ENCODE data around the gene ENTPD6.
"Not testable (repeated sequence)": the region's sequence is repeated elsewhere in the genome, so short reads cannot be mapped to it uniquely, and the experiment has no call there.

The ENTPD6 gene

DNA sequence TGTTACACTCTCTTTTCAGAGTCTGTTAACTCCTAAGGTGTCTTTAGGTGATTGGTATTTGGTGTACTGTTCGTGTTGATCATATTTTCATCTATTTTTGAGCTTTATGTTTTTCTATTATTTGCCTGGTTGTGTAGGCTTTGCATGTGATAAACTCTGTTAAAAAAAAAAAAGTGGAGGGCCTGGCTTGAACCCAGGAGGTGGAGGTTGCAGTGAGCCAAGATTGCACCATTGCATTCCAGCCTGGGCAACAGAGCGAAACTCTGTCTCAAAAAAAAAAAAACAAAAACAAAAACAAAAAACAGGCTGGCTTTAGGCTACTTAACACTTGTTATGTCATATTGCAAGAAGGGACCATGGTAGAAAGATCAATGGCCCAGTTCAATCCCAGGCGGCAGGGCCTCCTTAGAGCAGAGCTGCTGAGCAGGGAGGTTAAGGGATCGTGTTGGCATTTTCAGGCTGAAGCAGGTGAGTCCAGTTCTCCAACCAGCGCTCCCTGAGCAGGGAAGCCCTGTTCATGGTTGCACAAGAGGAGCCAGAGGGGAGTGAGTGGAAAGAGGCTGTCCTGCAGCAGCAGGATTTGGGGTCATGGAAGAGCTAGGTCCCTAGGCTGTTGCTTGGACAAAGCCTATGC lies 60.8 kb downstream of the ENTPD6 start:
- DNase-seq (ENCODE audit: low read depth in 3 of 3) = no peak

GRCh38 chr20:25257130-25257529 lies 61.6 kb downstream of the ENTPD6 start:
- no peak for DNase-seq (ENCODE audit: low read depth in 3 of 3)

DNA sequence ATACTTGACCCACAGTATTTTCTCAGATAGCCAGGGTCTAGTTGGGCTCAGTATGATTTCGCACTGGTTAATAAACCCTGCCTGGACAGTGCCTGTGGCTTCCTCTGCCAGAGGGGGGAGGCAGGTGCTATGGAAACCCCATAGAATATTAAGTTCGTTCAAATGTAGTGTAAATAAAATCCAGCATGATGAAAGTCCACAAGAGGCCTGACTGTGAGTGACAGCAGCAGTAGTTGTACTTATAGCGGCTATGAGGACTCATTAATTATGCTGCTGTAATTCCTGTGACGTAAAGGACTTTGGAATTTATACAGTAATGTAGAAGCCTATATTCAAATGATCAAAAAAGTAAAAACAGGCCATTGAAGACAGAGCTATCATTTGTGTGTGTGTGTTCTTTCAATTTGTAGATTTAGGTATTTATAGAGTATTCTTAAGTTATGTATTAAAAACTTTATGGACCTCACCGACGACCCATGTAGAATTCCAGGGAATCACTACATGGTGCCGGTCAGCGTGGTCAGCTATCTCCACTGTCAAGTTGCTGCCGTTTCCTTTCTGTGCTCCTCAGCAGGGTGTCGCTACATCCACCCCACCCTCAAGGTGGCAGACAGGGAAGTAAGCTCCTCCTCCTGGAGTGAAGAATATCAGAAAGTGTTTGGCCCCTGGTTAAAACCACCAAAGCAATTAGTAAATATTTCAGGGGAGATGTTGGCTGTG lies 62.4 kb downstream of the ENTPD6 start:
- no peak for DNase-seq (ENCODE audit: low read depth in 3 of 3)

DNA sequence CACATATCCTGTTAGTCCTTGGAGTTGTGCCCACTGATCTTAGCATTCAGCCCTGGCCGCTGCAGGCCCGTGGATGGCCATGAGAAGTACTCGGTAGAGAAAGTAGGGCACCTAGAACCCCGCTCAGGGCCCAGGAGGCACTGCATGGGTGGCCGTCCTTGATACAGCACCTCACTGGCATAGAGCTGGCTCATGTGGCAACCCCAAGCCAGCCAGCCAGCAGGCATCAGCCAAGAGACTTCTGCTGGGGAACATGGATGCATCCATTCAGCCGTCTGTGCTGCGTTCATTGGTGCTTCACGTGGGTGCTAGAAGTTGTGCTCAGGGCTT lies 62.9 kb downstream of the ENTPD6 start:
- DNase-seq (ENCODE audit: low read depth in 3 of 3) = no peak

DNA sequence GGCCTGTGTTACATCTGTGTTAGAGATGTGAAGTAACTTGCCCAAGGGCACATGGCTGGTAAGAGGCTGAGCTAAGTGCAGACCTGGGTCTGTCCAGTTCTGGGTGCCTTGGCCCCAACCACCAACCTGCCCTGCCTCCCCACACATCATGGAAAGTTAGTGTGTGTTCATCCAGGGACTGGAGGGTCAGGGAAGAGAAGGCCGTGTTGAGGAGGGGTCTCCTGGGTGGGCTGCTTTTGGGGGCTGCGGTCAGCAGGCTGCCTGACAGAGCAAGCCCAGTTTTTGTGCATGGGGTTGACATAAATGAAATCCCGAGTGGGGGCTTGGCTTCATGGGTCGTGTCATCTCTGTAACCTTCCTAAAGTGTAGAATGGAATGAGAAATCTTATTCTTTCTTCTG lies 63.3 kb downstream of the ENTPD6 start:
- DNase-seq (ENCODE audit: low read depth in 3 of 3) = no peak

GRCh38 chr20:25259358-25259757 lies 63.8 kb downstream of the ENTPD6 start:
- no peak for DNase-seq (ENCODE audit: low read depth in 3 of 3)

- no peak for DNase-seq (ENCODE audit: low read depth in 3 of 3)
Observed at GRCh38 chr20:25259788-25260254, 64.3 kb downstream of the ENTPD6 start.

DNA sequence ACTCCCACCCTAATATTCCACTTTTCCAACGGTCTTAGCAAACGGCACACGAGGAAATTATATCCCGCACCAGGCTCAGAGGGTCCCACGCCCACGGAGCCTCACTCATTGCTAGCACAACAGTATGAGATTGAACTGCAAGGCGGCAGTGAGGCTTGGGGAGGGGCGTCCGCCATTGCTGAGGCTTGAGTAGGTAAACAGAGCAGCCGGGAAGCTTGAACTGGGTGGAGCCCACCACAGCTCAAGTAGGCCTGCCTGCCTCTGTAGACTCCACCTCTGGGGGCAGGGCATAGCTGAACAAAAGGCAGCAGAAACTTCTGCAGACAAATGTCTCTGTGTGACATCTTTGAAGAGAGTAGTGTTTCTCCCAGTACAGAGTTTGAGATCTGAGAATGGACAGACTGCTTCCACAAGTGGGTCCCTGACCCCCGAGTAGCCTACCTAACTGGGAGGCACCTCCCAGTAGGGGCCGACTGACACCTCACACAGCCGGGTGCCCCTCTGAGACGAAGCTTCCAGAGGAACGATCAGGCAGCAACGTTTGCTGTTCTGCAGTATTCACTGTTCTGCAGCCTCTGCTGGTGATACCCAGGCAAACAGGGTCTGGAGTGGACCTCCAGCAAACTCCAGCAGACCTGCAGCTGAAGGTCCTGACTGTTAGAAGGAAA lies 65.4 kb downstream of the ENTPD6 start:
- not testable (repeated sequence) for DNase-seq (ENCODE audit: low read depth in 3 of 3)

GRCh38 chr20:25269057-25269832 lies 73.7 kb downstream of the ENTPD6 start:
- no peak for DNase-seq (ENCODE audit: low read depth in 3 of 3)

DNA sequence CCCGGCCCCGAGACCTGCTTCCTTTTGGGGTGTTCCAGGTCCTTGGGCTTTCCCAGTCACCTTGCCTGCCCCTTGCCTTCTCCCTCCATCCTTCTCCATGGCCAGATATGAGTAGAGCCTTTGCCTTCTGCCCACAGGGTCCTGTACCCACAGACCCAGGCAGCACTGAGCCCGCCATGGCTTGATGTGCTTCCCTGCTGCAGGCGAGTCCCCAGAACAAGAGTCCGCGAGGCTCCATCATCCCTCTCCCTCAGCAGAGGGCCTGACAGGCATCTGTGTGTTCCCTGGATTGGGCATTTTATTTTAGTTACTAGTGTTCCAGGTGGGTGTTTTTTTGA lies 74.3 kb downstream of the ENTPD6 start:
- no peak for DNase-seq (ENCODE audit: low read depth in 3 of 3)

DNA sequence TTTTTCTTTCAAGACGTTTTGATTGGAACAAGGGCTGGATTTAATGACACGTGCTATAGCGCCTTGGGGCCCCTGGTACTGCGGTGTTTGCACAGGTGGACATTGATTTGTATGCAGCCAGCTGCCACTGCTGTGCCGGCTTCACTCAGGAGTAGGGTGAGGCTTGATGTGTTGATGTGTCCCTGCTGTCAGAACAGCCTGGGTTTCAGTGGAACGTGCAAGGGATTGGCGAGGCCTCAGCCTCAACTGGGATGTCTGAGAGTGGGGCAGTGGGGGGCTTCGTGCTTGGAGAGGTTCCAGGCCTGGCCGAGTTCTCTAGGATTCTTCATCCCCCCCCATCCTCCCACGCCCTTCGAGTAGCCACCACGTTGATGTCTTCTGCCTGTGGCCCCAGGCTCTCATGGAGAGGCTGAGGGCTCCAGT lies 75.3 kb downstream of the ENTPD6 start:
- no peak for DNase-seq (ENCODE audit: low read depth in 3 of 3)

GRCh38 chr20:25271486-25272222 lies 76.1 kb downstream of the ENTPD6 start:
- DNase-seq (ENCODE audit: low read depth in 3 of 3) = no peak

GRCh38 chr20:25272223-25273000 lies 76.9 kb downstream of the ENTPD6 start:
- no peak for DNase-seq (ENCODE audit: low read depth in 3 of 3)

DNA sequence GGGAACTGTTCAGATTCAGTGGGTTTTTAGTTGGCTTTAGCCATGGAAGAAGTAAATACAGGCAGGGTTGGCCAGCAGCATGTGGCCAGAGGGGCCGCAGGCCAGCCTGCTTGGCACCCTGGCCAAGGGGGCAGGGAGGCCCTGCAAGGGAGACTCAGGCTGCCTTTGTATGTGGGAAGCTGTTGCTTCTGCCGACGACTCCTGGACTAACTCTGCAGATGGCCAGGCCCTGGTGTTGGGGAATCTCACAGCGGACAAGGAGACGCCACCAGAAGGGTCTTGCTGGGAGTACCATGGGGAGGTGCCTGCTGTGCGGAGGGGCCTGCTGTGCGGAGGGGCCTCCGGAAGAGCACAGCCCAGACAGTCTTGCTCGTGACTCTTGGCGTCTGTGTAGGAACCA lies 77.5 kb downstream of the ENTPD6 start:
- DNase-seq (ENCODE audit: low read depth in 3 of 3) = no peak

DNA sequence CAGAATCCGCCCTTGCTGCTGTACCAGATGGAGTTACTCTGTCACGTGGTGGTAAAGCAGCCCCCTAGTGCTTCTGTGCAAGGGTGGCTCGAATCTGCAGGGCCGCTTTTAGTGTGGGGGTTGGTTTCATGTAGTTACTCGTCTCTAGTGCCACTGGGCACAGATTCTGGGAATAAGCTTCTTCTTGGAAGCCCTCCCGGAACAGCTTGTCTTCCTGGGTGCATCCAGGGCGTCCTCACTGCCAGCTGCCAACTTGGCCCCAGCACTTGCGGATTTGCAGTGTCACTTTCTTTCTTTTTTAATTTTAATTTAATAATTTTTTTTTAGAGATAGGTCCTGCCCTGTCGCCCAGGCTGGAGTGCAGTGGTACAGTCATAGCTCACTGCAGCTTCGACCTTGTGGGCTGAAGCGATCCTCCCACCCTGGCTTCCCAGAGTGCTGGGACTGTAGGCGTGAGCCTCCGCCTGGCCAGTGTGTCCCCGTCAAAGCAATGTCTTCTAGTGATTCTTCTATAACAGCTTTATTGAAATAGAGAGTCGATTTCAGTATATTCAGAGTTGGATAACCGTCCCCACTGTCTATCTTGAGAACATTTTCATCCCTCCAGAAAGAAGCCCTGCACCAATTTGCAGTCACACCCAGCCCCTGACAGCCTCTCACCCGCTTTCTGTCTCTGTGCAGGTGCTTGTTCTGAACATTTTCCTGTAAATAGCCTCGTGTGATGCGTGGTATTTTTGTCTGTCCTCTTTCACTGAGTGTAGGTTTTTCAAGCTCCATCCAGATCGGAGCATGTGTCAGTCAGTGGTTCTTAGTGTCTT lies 78.2 kb downstream of the ENTPD6 start:
- no peak for DNase-seq (ENCODE audit: low read depth in 3 of 3)

- DNase-seq (ENCODE audit: low read depth in 3 of 3) = no peak
Observed at GRCh38 chr20:25274481-25274880, 79.0 kb downstream of the ENTPD6 start.

DNA sequence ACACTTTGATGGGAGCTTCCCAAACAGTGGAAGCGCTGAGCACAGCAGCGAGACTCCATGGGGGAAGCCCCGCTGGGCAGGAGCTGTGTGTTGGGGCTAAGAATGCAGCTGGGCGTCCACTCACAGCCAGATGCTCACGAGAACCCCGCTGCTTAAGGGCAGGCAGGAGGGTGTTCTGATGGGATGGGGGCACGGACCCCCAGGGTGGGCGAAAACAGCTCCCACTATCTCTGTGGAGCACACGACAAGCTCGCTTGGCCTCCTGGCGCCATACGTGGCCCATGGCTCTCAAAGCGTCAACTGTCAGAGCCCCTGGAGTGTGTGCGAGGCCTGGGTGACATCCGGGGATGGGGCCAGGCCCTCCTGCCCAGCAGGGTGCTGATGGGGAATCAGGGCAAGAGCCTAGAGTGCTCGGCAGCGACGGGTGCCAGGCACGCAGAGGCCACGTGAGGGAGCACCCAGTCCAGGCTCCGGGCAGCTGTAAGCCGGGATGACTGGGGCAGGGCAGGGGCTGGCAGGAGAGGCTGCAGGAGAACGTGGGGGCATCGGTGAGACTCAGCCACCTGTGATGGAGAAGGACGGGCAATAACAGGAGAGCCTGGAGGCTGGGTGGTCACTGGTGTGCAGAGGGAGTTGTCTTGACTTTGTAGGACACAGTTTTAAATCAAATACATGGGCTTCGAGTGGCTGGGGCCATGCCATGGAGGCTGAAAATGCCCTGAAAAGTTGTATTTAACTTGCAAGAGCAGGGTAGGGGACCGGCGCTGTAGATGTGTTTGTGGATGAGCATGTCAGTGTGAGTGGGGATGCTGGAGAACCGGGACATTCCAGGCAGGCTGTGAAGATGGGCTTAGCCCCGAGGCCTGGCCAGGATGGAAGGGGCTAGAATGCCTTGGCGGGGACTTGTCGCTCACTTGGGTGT lies 79.6 kb downstream of the ENTPD6 start:
- DNase-seq (ENCODE audit: low read depth in 3 of 3) = no peak

GRCh38 chr20:25275813-25276532 lies 80.5 kb downstream of the ENTPD6 start:
- no peak for DNase-seq (ENCODE audit: low read depth in 3 of 3)

All from stimulated activated CD4-positive, alpha-beta T cell treated with anti-CD3 and anti-CD28 coated beads, TNF-alpha, amount 100 ng/mL, for 24 hours (primary cell).